ENCODE measurements around the gene USP6. TPM values are rescaled to one million over a fixed set of nuclear protein-coding genes. Genes with fewer than 3 reads are reported as not detected.
"Not testable (repeated sequence)": the region's sequence is repeated elsewhere in the genome, so short reads cannot be mapped to it uniquely, and the experiment has no call there.

USP6 gene
- total RNA-seq, 1 donor: 0.10 TPM

DNA sequence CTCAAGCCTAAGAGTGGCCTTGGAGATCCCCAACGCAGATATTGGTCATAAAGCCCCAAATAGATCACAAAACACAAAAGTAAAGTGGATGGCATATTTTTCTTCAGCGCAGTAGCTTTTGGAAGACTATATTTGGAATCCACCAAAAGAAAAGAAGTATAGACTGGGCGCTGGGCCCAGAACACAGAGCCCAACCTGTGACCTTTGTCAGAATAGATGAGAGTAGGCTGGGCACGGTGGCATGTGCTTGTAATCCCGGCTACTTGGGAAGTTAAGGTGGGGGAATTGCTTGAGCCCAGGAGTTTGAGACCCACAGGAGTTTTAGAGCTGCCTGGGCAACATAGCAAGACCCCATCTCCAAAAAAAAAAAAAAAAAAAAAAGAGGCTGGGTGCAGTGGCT is 104.2 kb downstream of the USP6 start:
- Histone ChIP-seq H3K9me3 (ENCODE audit: low read depth, low read length) (no peaks in the 10 kb centered on the region), H3K4me1 (ENCODE audit: insufficient read depth, low read length) (peaks cover 41% of the 10 kb centered on the region), H3K4me3 (ENCODE audit: low read length) (no peak overlapping the region), H3K27me3 (ENCODE audit: insufficient read depth, low read length) (no peaks in the 10 kb centered on the region)

DNA sequence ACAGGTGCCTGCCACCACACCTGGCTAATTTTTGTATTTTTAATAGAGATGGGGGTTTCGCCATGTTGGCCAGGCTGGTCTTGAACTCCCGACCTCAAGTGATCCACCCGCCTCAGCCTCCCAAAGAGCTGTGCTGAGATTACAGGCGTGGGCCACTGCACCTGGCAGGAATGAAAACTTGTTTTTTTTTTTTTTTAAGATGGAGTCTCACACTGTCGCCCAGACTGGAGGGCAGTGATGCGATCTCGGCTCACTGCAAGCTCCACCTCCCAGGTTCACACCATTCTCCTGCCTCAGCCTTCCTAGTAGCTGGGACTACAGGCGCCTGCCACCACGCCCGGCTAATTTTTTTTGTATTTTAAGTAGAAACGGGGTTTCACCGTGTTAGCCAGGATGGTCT is 106.1 kb downstream of the USP6 start:
- peaks cover 59% of the 10 kb centered on the region for H3K4me1 ChIP-seq (ENCODE audit: insufficient read depth, low read length)
- H3K9me3 ChIP-seq (ENCODE audit: low read depth, low read length); H3K4me3 ChIP-seq (ENCODE audit: low read length); H3K27me3 ChIP-seq (ENCODE audit: insufficient read depth, low read length): not testable (repeated sequence)

Other genes starting within 250 kb of the USP6 start
- gene C17orf107, start 216.5 kb upstream of the USP6 start, total RNA-seq: 26.4 TPM
- 2.2 TPM for gene CHRNE, start 212.9 kb upstream of the USP6 start, total RNA-seq
- 4.2 TPM for gene GP1BA, start 183.8 kb upstream of the USP6 start, total RNA-seq
- 17.1 TPM for gene SLC25A11, start 176.0 kb upstream of the USP6 start, total RNA-seq
- 19.3 TPM for gene RNF167, start 175.8 kb upstream of the USP6 start, total RNA-seq
- 414 TPM for gene PFN1, start 167.5 kb upstream of the USP6 start, total RNA-seq
- gene ENO3, start 164.9 kb upstream of the USP6 start, total RNA-seq: 3.9 TPM
- 30.4 TPM for gene SPAG7, start 148.2 kb upstream of the USP6 start, total RNA-seq
- 12.9 TPM for gene CAMTA2, start 128.4 kb upstream of the USP6 start, total RNA-seq
- not detected for gene INCA1, start 118.5 kb upstream of the USP6 start, total RNA-seq
- gene KIF1C, start 118.1 kb upstream of the USP6 start, total RNA-seq: 8.1 TPM
- not detected for gene SLC52A1, start 80.6 kb upstream of the USP6 start, total RNA-seq
- 1.9 TPM for gene ZFP3, start 37.6 kb upstream of the USP6 start, total RNA-seq
- 2.3 TPM for gene ZNF232, start 4.2 kb upstream of the USP6 start, total RNA-seq
- 3.1 TPM for gene ZNF594, start 75.8 kb downstream of the USP6 start, total RNA-seq
- gene SCIMP, start 118.8 kb downstream of the USP6 start, total RNA-seq: 5.5 TPM
- gene RABEP1, start 166.3 kb downstream of the USP6 start, total RNA-seq: 34.6 TPM